ENCODE data around the gene TTBK2. TPM values are rescaled to one million over a fixed set of nuclear protein-coding genes. Genes with fewer than 3 reads are reported as not detected.

Gene TTBK2
- total RNA-seq, 1 experiment from 2014 or later: 10.6 TPM

Other genes starting within 250 kb of the TTBK2 start
- gene CDAN1, start 183.7 kb downstream of the TTBK2 start, total RNA-seq (2021; ENCODE audit: unreplicated experiment): 22.4 TPM
- 17.9 TPM for gene UBR1, start 185.3 kb upstream of the TTBK2 start, total RNA-seq (2021; ENCODE audit: unreplicated experiment)
- gene TMEM62, start 212.8 kb upstream of the TTBK2 start, total RNA-seq (2021; ENCODE audit: unreplicated experiment): 8.8 TPM